HepG2 (cell line): ENCODE measurements around the gene TMEM14A. TPM values are rescaled to one million over a fixed set of nuclear protein-coding genes. Genes with fewer than 3 reads are reported as not detected.

Source experiments
- CBX2 ChIP-seq, 2 experiments: fragments of 200-600 bp in 1 of 2; sonication (generic); formaldehyde crosslinking in 1 of 2; IDR thresholded peaks; 2 replicates each; pipeline versions ENCODE4 v1.7.0 to v1.8.1; 2018 to 2022; ENCODE audit warnings: low read depth in 2 of 2, low read length in 1 of 2, mild to moderate bottlenecking in 1 of 2, missing genetic modification reagents in 1 of 2
- EHMT2 ChIP-seq: fragments of 200-600 bp; sonication (generic); IDR thresholded peaks from 2 replicates; pipeline ENCODE4 v1.7.0; 2017; ENCODE audit warnings: antibody characterized with exemption, low read depth, low read length, borderline replicate concordance
- GABPA ChIP-seq, 2 experiments: IDR thresholded peaks; 2 replicates each; pipeline ENCODE4 v1.6.1; 2011 to 2016; ENCODE audit warnings: low read depth in 2 of 2, low read length in 1 of 2, missing biosample characterization in 1 of 2, missing genetic modification characterization in 1 of 2
- KLF15 ChIP-seq: sonication (generic); formaldehyde crosslinking; IDR thresholded peaks from 2 replicates; pipeline ENCODE4 v1.8.1; 2023; ENCODE audit warnings: borderline replicate concordance, mild to moderate bottlenecking, inconsistent platforms, missing genetic modification reagents, mixed read lengths
- MEIS2 ChIP-seq: sonication (generic); formaldehyde crosslinking; IDR thresholded peaks from 2 replicates; pipeline ENCODE4 v1.9.0; 2021; ENCODE audit warnings: mild to moderate bottlenecking, missing genetic modification reagents
- MIER3 ChIP-seq: IDR thresholded peaks from 2 replicates; pipeline ENCODE4 v1.6.1; 2016; ENCODE audit warnings: missing compliant biosample characterization, borderline replicate concordance
- PAWR ChIP-seq: sonication (generic); formaldehyde crosslinking; IDR thresholded peaks from 2 replicates; pipeline ENCODE4 v1.4.0; 2020; ENCODE audit warnings: missing genetic modification reagents, mild to moderate bottlenecking, borderline replicate concordance
- SAFB2 ChIP-seq: sonication (generic); formaldehyde crosslinking; IDR thresholded peaks from 2 replicates; pipeline ENCODE4 v1.5.1; 2020; ENCODE audit warnings: missing genetic modification reagents, low read depth, mild to moderate bottlenecking, borderline replicate concordance
- SP2 ChIP-seq: sonication (generic); formaldehyde crosslinking; IDR thresholded peaks from 2 replicates; pipeline ENCODE4 v1.5.1; 2020; ENCODE audit warnings: mild to moderate bottlenecking, missing genetic modification reagents
- SP4 ChIP-seq: sonication (generic); formaldehyde crosslinking; IDR thresholded peaks from 2 replicates; pipeline ENCODE4 v1.8.1; 2023; ENCODE audit warnings: mild to moderate bottlenecking, missing genetic modification reagents
- SRSF4 ChIP-seq: fragments of 200-400 bp; formaldehyde crosslinking; IDR thresholded peaks from one replicate; pipeline ENCODE4 v1.6.1; 2018; ENCODE audit warnings: mild to moderate bottlenecking, low read depth, low read length, moderate library complexity; ENCODE audit not compliant: poor library complexity, severe bottlenecking
- ZIK1 ChIP-seq: sonication (generic); formaldehyde crosslinking; IDR thresholded peaks from 2 replicates; pipeline ENCODE4 v1.5.0; 2020; ENCODE audit warnings: mild to moderate bottlenecking, low read depth, missing genetic modification reagents, borderline replicate concordance
- ZNF17 ChIP-seq: sonication (generic); formaldehyde crosslinking; IDR thresholded peaks from 2 replicates; pipeline ENCODE4 v1.5.0; 2020; ENCODE audit warnings: mild to moderate bottlenecking, missing genetic modification reagents
- ZNF350 ChIP-seq: sonication (generic); formaldehyde crosslinking; IDR thresholded peaks from 2 replicates; pipeline ENCODE4 v1.4.0; 2020; ENCODE audit warnings: mild to moderate bottlenecking, low read depth, missing genetic modification reagents, borderline replicate concordance
- ZNF746 ChIP-seq: sonication (generic); formaldehyde crosslinking; IDR thresholded peaks from 2 replicates; pipeline ENCODE4 v1.8.0; 2022; ENCODE audit warnings: mild to moderate bottlenecking, missing genetic modification reagents
- polyA plus RNA-seq, 8 experiments: library from polyadenylated mRNA; depleted of rRNA in 3 of 8; stranded (reverse) in 7 of 8; unstranded in 1 of 8; fragments of >200 nt; fragmentation: Illumina TruSeq in 4 of 8; extraction: Trizol in 4 of 8; gene quantifications; 2 replicates each; pipeline versions ENCODE4 v1.2.1 to v1.2.3, GENCODE V29; 2011 to 2016; ENCODE audit warnings: low read depth in 4 of 8, missing spikeins in 1 of 8, mixed read lengths in 1 of 8; ENCODE audit not compliant: insufficient read depth in 1 of 8
- total RNA-seq, 5 experiments: library from RNA; depleted of rRNA; stranded (reverse); fragments of >200 nt; fragmentation: Illumina TruSeq; extraction: Trizol; gene quantifications; 2 replicates each; pipeline ENCODE4 v1.2.3, GENCODE V29; 2016; ENCODE audit warnings: low read depth in 1 of 5
- TF ChIP-seq, protein P1 (sequence below): sonication (generic); formaldehyde crosslinking; IDR thresholded peaks from 2 replicates; pipeline ENCODE4 v1.4.0; 2020; ENCODE audit warnings: mild to moderate bottlenecking, low read depth, missing genetic modification reagents
- TF ChIP-seq, protein P2 (sequence below): sonication (generic); formaldehyde crosslinking; IDR thresholded peaks from 2 replicates; pipeline ENCODE4 v1.9.0; 2021; ENCODE audit warnings: missing genetic modification reagents, mild to moderate bottlenecking, borderline replicate concordance
- TF ChIP-seq, protein P3 (sequence below): sonication (generic); formaldehyde crosslinking; IDR thresholded peaks from 2 replicates; pipeline ENCODE4 v1.4.0; 2020; ENCODE audit warnings: low read depth, mild to moderate bottlenecking, missing genetic modification reagents
- TF ChIP-seq, protein P4 (sequence below): sonication (generic); formaldehyde crosslinking; IDR thresholded peaks from 2 replicates; pipeline ENCODE4 v1.5.0; 2020; ENCODE audit warnings: missing genetic modification reagents
- TF ChIP-seq, protein P5 (sequence below): sonication (generic); formaldehyde crosslinking; conservative IDR thresholded peaks from 2 replicates; pipeline ENCODE4 v1.8.0; 2022; ENCODE audit warnings: mild to moderate bottlenecking, moderate library complexity, missing genetic modification reagents
- TF ChIP-seq, protein P6 (sequence below): sonication (generic); formaldehyde crosslinking; IDR thresholded peaks from 2 replicates; pipeline ENCODE4 v1.5.1; 2020; ENCODE audit warnings: missing genetic modification reagents, mild to moderate bottlenecking, borderline replicate concordance

Gene TMEM14A
- total and polyA plus RNA-seq, 2 of the 13 experiments (the other 11 are each of a cell fraction or from before 2014, with no cell fraction given) = 24.6 to 73.7 TPM

DNA sequence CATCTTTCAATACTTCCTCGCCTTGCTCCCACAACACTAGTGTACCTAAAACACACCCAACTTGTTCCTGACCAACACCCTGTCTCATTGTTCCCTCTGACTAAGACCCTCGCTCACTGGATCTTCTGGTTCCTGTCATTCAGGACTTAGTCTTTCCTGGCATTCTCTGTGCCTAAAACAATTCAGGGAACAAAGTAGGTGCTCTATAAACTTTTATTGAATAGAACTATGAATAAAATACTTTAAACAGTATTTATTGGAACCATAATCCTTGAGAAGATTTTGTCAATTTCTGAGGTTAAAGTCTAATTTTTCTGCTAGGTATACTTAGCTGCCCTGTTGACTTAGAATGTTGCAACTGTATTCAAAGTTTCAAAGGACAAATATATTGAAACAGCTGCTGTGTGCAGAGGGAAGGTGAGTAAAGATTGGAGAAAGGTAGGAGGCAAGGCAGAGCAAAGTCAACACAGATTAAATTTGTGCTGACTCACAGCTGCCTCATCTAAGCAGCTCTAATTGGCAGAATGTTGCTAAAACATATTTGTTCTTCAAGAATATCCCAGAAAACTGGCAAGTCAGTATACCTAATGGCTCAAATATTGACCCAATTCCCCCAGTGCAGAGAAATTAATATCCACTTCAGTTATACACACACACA, 54.8 kb downstream of the TMEM14A start (continued):
- TF ChIP-seq, protein P1, sequence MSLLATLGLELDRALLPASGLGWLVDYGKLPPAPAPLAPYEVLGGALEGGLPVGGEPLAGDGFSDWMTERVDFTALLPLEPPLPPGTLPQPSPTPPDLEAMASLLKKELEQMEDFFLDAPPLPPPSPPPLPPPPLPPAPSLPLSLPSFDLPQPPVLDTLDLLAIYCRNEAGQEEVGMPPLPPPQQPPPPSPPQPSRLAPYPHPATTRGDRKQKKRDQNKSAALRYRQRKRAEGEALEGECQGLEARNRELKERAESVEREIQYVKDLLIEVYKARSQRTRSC (CRISPR knock-in tag) = no peak
- no peak for TF ChIP-seq SRSF4
- no peak for TF ChIP-seq SP2 (CRISPR knock-in tag)
- peak; percentile 85; the same call in 1 of the 2 replicates for TF ChIP-seq EHMT2
- peak; percentile 60; the same call in 1 of the 2 replicates for TF ChIP-seq KLF15
- TF ChIP-seq, protein P2, sequence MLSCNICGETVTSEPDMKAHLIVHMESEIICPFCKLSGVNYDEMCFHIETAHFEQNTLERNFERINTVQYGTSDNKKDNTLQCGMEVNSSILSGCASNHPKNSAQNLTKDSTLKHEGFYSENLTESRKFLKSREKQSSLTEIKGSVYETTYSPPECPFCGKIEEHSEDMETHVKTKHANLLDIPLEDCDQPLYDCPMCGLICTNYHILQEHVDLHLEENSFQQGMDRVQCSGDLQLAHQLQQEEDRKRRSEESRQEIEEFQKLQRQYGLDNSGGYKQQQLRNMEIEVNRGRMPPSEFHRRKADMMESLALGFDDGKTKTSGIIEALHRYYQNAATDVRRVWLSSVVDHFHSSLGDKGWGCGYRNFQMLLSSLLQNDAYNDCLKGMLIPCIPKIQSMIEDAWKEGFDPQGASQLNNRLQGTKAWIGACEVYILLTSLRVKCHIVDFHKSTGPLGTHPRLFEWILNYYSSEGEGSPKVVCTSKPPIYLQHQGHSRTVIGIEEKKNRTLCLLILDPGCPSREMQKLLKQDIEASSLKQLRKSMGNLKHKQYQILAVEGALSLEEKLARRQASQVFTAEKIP = no peak
- TF ChIP-seq MEIS2 (CRISPR knock-in tag) = peak; percentile 91
- TF ChIP-seq, protein P3, sequence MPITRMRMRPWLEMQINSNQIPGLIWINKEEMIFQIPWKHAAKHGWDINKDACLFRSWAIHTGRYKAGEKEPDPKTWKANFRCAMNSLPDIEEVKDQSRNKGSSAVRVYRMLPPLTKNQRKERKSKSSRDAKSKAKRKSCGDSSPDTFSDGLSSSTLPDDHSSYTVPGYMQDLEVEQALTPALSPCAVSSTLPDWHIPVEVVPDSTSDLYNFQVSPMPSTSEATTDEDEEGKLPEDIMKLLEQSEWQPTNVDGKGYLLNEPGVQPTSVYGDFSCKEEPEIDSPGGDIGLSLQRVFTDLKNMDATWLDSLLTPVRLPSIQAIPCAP (CRISPR knock-in tag) = no peak
- peak; percentile 39; the same call in 1 of the 2 replicates for TF ChIP-seq ZNF746
- no peak for TF ChIP-seq GABPA (IDR thresholded peaks at IDR 0.05; ENCODE audit: low read depth, low read length)
- TF ChIP-seq GABPA (CRISPR knock-in tag; IDR thresholded peaks at IDR 0.05; ENCODE audit: low read depth) = peak; percentile 49; the same call in 1 of the 2 replicates
- TF ChIP-seq, protein P4, sequence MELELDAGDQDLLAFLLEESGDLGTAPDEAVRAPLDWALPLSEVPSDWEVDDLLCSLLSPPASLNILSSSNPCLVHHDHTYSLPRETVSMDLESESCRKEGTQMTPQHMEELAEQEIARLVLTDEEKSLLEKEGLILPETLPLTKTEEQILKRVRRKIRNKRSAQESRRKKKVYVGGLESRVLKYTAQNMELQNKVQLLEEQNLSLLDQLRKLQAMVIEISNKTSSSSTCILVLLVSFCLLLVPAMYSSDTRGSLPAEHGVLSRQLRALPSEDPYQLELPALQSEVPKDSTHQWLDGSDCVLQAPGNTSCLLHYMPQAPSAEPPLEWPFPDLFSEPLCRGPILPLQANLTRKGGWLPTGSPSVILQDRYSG (CRISPR knock-in tag) = no peak
- TF ChIP-seq, protein P5, sequence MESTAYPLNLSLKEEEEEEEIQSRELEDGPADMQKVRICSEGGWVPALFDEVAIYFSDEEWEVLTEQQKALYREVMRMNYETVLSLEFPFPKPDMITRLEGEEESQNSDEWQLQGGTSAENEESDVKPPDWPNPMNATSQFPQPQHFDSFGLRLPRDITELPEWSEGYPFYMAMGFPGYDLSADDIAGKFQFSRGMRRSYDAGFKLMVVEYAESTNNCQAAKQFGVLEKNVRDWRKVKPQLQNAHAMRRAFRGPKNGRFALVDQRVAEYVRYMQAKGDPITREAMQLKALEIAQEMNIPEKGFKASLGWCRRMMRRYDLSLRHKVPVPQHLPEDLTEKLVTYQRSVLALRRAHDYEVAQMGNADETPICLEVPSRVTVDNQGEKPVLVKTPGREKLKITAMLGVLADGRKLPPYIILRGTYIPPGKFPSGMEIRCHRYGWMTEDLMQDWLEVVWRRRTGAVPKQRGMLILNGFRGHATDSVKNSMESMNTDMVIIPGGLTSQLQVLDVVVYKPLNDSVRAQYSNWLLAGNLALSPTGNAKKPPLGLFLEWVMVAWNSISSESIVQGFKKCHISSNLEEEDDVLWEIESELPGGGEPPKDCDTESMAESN (CRISPR knock-in tag) = peak; percentile 76
- no peak for TF ChIP-seq ZNF350 (CRISPR knock-in tag)
- TF ChIP-seq MIER3 (CRISPR knock-in tag) = peak; percentile 98
- no peak for TF ChIP-seq SP4 (CRISPR knock-in tag)
- TF ChIP-seq PAWR (CRISPR knock-in tag) = no peak
- TF ChIP-seq ZIK1 = no peak; the same call in 1 of the 2 replicates
- TF ChIP-seq, protein P6, sequence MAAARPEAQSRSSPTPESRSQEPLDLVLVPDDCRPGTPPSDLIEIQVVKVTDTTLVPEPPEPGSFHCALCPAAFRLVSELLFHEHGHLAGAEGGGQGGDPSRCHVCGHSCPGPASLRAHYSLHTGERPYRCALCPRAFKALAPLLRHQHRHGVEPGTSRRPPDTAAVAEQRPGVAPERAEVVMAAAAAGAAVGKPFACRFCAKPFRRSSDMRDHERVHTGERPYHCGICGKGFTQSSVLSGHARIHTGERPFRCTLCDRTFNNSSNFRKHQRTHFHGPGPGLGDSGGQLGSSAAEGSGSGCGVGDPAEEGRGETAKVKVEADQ (CRISPR knock-in tag) = no peak
- TF ChIP-seq SAFB2 (CRISPR knock-in tag) = no peak
- TF ChIP-seq ZNF17 (CRISPR knock-in tag) = no peak
- no peak for TF ChIP-seq CBX2 (IDR thresholded peaks at IDR 0.05; ENCODE audit: low read depth, low read length)
- TF ChIP-seq CBX2 (CRISPR knock-in tag; IDR thresholded peaks at IDR 0.05; ENCODE audit: low read depth) = peak; percentile 85; the same call in 1 of the 2 replicates
